SHP77 treated with DMSO at 0.1 percent for 48 hours (cell line): ENCODE measurements around the gene ZNF44.

Experiments
- DNase-seq: peaks from one replicate; lab custom pipeline; 2025; lab: John Stamatoyannopoulos, UW

The ZNF44 gene

GRCh38 chr19:12261554-12261953 is 33.1 kb downstream of the ZNF44 start:
- no peak for DNase-seq

DNA sequence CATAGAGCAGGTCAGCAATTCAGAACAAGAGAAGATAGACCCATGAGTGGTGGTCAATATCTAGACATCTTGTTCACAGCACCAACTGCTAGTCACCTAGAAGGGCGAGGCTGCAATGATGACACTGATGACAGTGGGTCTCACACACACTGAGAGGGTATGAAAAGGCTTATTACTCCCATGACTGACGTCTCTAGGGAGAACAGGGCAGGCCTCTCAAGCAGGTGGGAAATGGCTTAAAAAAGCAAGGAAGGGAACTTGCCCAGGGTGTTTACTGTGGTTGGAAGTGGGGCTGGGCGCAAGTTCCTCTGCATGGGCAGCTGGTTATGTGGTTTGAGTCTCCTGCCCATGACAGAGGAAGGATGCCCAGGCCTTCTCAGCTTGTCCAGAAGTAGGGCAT is 33.8 kb downstream of the ZNF44 start:
- DNase-seq, result no peak

GRCh38 chr19:12260236-12260635 is 34.4 kb downstream of the ZNF44 start:
- DNase-seq, result no peak

- DNase-seq, result no peak
Measured at GRCh38 chr19:12255372-12255771, 39.3 kb downstream of the ZNF44 start.

GRCh38 chr19:12247644-12248222 is 47.0 kb downstream of the ZNF44 start:
- no peak for DNase-seq

- no peak for DNase-seq
Measured at GRCh38 chr19:12244370-12244769, 50.3 kb downstream of the ZNF44 start.

DNA sequence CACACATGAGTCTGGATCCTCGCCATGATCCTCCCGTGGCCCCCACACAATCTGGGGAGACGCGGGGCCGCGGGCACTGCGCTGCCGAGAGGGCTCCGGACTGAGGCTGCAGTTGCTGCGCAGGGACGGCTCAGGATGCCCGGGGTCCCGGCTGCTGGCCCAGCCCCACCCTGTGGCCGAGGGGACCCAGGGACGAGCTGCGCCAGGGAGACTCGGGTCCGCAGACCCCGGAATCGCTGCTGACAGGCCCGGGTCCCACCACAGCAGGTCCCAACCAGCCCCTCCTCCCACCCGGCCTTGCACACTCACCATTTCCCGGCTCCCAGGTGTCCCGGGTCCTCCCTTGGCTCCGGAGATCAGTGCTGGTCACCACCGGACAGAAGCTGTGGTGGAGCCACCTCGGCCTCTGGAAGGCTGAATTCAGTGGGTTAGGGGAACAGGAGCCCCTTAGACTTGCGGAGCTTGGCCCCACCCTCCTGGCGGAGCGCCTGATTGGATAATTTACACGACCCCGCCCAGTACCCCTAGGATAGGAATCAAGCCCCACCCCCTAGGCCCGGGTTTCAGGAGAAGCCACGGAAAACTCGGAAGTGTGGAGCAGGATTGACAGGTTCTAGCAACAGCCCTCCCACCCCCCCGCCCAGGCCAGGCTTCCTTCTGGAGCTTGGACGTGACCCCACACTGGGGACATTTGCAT is 57.4 kb downstream of the ZNF44 start:
- DNase-seq, result no peak

- DNase-seq, result no peak
Measured at GRCh38 chr19:12232961-12233360, 61.7 kb downstream of the ZNF44 start.

DNA sequence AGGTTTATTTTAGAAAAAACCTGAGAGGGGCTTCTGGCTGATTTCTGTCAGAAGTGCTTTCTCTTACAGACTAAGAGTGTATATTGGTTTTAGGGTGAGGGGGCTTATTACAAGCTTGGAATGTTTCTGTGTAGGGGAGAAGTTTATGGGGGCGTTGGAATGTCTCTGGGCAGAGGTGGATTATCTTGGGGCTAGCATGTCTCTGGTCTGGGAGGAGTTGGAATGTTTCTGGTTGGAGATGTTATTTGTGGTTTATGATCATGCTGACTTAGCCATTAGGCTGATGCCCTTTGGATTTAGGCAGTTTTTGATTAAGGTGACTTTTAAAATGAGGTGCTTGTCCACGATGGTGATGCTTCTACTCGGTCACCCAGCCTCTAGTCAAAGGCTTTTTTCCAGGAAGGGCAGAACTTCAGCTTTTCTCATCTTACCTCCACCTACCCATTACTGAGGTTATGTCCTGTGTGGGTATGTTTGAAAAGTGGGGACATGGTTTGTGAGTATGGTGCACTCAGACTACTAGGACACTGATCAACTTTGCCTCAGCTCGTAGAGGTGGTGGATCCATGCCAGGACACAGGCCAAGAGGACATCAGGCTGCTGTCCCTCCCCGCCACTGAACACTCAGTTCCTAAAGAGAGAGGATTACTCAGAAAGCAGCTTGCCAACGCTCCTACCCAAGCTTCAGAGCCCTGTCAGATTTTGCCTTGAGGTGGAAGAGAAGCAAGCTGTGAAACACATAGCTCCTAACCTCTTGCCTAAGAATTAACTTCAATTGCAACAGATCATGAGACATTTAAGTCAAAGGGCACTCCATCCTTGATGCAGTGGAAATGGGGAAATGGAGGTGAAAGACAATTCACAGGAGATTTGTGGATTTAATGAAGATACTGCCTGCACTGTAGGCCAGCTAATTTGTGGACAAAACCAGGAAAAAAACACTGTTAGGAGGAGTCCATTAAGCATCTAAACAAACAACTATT is 63.6 kb downstream of the ZNF44 start:
- DNase-seq, result no peak

DNA sequence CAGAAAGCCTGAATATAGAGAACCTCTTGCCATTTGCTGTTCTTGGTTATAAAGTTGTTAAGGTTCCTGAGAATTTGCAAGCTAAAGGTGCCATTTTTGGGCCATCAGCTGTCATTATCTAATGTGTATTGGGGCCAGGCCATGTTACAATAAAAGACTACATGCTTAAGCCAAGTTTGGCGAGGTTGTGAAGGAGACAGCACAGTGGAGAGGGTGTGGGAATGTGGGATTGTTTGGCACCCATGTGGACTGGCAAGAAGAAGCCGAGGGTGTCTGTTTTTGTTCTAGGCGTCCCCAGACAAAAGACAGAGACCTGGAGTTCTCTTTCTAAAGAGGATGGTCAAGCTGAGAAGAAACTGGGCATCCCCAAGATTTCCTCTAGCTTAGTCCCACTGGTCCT is 64.7 kb downstream of the ZNF44 start:
- DNase-seq, result no peak

DNA sequence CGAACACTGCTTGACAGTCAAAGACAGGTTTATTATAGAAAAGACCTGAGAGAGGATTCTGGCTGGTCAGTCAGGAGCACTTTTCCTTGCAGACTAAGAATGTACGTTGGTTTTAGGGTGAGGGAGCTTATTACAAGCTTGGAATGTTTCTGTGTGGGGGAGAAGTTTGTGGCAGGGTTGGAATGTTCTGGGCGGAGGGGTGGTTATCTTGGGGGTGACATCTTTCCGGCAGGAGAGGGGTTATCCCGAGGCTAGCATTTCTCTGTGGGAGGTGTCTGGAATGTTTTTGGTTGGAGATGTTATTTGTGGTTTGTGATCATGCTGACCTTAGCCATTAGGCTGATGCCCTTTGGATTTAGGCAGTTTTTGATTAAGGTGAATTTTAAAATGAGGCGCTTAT is 70.0 kb downstream of the ZNF44 start:
- no peak for DNase-seq

DNA sequence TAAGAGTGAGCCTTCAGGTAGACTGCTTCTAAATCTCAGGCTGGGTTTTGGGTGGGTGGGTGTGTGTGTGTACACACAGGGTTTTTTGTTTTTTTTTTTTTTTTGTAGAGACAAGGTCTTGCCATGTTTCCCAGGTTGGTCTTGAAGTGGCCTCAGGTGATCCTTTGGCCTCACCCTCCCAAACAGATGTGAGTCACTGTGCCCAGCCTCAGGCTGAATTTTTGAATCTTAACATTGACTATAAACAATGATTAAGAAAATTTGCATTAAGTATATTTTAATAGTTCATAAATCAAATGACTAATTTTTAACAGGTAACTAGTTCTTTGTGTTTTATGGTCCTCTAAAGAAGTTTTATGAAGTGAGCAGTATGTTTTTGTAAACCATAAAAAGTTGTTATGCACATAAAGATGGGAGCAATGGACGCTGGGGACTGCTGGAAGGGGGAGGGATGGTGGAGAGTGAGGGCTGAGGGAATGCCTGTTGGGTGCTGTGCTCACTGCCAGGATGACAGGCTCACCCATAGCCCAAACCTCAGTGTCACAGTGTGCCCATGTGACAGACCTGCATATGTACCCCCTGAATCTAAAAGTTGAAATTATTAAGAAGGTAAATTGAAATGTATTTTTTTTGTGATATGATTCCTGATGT is 71.6 kb downstream of the ZNF44 start:
- DNase-seq, result no peak
